NCI-H146 (cell line): ENCODE measurements around the gene WWOX.

ENCODE experiments used
- DNase-seq: peaks from one replicate; lab custom pipeline; 2025; lab: John Stamatoyannopoulos, UW

WWOX gene

DNA sequence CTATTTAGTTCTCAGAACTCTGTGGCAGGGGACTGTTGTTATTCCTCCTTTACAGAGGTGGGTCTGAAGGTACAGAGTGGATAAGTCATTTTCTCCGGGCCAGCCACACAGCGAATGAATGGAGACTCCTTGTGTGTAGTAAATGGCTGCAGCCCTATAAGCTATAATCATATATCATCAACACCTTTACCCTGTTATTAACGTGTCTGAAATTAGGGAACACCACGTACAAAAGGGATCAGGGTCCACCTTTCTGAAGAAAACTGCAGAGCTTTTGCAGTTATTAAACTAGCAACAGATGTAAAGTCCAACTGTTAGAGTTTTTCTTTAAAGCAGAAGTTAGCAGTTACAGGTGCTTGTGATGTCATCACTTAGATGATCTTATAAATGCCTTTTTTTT lies 804.4 kb downstream of the WWOX start:
- DNase-seq, result no peak

DNA sequence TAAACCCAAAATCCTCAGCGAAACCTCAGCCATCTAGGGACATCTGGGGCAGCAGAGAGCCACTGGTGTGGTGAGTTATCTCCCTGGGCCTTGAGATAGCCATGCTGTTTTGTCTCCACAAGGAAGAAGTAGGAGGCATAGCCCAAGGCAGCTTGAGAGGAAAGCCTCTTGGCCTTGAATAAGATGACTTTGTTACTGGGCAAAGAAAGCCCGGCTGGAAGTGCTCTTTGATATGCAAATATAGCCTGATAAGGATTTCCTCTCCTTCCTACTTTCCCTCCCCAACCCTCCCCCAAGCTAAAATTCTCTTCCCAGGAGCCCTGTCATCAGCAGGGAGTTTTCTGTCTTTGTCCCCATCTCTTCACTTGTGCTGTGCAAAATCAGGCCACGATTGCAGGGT lies 806.7 kb downstream of the WWOX start:
- no peak for DNase-seq

DNA sequence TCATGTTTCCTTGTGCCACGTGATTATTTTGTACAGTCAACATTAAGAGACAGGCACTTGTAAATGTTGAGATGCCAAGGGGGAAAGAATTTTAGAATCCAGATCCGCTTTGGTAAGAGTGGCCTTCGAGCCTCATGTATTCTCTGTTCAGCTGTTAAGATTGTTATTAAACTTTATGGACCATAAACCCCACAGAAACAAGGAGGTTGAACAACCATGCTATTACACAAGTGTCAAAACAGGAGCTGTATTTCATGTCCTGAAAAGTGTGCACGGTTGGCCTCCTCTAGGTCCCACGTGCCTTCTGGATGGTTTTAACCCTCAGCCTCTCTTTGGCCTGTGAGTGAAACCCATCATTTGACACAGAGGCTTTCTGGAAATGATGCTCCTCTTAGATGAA lies 809.8 kb downstream of the WWOX start:
- no peak for DNase-seq

DNA sequence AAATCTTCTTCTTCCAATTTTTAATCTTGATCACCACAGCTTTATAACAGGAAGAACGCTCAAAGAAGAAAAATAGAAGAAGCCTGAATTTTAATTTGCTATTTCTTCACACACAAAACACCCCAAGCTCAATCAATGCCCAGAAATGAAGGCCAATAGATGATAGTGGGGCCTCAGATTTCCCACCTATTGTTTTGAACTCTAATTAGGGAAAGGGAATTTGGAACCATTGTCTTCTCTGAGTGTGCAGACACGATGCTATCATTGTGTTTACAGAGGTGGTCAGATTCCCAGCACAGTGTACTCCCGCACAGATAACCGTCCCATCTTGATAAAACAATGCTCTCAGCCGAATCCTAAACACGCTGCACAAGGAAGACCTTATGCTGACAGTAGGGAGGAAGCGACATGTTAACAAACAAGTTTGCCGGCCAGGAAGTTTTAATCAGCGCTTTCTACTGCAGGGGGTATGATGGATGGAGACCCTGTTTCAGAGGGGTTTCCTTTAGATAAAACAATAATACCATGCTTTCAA lies 816.4 kb downstream of the WWOX start:
- peak; percentile 42 for DNase-seq

DNA sequence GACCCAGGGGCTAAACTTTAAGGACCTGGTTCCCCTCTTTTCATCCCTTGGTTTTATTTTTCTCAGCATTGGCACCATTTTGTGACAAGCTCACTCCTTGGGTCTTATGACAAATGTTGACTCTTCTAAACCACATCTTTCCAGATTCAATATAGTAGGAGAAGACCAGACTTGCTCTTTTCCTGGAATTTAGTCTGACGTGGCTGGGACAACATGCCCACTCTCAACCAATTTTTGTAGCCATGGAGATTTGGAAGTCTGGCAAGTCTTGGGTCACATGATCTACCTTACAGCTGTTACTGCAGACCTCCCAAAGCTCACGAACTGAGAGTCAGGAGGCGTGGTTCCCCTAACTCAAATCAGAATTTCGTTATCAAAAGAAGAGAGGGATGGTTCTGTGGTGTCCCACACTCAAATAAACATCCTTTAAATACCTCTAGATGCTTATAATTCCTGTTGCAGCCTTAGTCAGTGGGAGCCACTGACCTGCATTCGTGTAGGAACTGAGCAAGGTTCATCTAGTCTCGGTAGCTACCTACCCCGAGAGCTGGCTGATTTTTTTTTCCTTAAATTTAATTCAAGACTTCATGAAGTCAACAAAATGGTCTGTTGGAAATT lies 817.6 kb downstream of the WWOX start:
- DNase-seq, result no peak

DNA sequence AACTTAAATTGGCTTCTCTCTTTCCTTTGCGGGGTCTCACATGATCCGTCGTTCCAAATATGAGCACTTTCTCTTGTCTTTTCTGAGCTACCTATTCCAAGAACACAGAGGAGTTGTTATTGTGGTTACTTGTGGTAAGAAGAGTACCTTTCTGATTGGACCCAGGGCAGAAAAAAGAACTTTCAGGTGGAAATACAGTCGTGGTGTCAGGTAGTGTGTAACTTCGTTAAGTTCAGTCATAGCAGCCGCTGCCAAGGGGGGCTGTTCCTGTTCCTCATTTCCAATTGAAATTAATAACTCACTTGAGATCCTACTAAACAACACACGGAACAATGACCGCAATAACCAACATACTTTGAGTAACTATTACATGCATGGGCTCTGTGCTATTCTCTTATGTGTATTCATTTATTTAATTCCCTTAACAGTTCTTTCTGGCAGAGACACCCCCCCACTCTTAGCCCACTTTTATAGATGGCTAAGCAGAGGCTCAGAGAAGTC lies 819.4 kb downstream of the WWOX start:
- no peak for DNase-seq

DNA sequence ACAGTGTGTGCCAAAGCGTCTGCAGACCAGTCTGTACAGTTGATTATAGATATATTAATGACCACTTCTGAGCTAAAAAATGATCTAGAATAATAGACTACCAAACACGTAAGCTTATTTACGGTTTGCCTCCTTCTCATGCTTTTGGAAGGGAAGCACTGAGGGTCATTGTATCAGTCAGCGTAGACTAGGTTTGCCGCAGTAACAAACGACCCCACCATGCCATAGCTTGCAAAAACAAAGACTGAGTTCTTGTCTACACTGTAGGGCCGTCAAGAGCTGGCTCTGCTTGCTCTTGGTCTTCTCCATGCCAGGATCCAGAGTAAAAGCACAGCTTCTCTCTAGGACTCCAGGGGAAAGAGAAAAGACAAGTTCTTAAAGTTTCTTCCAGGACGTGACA lies 820.4 kb downstream of the WWOX start:
- no peak for DNase-seq

DNA sequence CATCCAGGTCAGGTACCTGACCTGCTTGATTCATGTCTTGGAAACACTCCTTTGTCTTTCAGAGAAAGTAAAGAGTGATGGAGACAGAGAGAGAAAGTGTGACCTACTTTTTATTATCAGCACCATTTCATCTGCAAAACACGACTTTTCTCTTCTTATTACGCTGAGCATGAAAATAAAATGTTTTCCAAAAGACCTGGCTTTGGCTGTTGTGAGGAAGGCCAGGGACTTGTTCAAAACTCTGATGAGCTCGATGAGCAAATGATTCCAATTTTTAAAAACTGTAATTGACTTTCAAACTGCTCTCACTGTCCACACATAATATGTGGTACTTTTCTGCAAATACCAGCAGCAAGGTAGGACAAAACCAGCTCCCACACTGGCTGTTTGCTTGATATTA lies 821.2 kb downstream of the WWOX start:
- no peak for DNase-seq

DNA sequence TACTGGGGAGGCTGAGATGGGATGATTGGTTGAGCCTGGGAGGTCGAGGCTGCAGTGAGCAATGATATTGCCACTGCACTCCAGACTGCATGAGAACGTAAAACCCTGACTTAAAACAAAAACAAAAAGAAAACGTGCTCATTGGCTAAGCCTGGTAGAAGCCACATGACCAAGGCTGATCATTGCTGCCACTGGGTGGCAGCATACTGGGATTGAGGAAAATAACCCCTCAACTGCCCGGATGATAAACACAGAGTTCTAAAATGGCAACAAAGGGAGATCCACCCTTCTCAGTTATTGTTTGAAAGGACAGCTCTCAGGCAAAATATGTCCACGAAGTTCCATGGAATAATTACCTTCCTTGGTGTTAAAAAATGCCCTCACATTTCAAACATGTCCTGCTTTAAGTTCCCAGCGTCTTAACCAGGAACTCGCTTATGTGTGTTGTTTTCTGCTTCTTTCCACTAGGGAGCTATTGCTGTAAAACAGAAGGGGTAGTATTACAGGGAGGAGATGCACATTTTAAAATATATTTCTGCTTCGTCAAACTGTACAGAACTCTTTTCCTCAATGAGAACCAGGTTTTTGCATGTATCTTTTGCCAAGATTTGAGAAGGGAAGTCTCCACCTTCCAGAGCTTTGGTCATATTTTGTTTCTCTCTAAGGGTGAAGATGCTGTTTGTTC lies 825.8 kb downstream of the WWOX start:
- no peak for DNase-seq

DNA sequence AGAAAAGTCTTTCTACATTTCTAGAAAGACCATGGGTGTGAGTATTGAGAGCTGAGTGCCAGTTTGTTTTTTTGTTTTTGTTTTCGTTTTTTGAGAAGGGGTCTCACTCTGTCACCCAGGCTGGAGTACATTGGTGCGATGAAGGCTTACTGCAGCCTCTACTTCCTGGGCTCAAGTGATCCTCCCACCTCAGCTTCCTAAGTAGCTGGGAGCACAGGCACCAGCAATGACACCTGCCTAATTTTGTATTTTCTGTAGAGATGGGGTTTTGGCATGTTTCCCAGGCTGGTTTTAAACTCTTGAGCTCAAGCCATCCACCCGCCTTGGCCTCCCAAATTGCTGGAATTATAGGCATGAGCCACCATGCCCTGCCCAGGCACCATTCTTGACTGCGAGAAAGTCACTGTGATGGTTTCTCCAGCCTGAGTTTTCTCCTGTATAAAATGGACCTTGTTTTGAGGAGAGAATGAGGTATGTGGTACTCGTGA lies 827.3 kb downstream of the WWOX start:
- no peak for DNase-seq

DNA sequence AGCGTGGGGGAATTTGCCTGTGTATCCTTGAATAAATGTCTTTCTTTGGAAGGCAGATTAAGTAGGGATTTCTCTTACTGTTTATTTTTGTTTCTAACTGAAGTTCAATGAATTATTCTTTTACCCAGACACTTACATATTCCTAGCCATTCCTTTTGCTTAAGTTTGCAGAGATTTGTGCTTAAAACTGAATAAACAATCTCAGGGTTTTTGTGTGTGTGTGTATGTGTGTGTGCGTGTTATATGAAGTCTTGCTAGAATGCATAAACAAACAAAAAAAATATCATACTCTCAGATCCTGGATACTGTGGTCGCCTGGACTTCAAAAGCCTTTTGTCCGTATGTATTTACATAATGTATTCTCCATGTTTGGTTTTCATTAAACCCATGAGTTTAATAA lies 828.3 kb downstream of the WWOX start:
- DNase-seq, result no peak

DNA sequence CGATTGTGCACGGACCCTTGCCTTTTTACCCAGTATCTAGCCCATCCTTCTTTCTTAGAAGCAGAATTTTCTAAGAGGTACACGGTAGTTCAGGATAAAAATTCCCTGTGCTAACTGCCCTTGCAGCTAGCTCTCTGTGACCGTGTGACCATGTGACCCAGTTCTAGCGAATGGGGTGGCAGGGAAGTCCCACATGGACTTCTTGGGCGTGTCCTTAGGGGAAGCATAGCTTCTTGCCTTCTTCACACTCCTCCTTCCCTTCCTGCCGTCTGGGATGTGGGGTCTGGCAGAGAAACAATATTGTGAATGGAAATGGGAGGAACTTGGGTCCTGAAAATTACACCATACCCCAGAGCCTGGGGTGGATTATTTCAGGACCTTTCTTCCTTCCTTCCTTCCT lies 830.4 kb downstream of the WWOX start:
- no peak for DNase-seq

DNA sequence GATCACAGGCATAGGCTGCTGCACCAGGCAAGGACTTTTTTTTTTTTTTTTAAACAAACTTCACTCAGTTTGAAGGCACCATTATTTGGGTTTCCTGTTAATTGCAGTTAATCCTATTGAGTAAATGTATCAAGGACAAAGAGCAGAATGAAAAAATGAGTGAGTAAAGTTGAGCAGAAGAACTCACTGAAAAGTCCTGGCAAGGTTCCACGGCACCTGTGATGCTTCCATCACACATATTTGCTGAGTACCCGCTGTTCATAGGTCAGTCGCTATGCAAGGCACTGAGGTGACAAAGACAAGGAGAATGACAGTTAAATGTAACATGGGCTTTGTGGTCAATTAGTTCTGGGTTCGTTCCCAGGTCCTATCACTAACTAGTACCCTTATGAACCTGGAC lies 831.1 kb downstream of the WWOX start:
- DNase-seq, result no peak

DNA sequence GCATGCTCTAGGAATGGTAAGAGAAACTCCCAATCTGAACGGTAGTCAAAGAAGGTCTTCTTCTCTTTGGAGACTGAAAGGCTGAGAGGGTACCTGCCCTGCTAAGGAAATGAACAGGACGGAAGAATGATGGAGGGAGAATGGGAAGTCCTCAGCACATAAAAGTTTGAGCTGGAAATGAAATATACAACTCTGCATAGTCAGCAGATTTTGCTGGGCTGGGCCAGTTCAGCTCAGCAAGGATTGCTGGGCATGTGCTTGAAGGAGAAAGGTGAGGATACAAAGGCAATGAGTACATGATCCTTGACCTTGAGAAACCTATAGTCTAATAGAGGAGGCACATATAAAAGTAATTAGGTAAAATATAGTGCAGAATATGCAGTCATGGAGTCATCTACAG lies 831.8 kb downstream of the WWOX start:
- DNase-seq, result no peak

DNA sequence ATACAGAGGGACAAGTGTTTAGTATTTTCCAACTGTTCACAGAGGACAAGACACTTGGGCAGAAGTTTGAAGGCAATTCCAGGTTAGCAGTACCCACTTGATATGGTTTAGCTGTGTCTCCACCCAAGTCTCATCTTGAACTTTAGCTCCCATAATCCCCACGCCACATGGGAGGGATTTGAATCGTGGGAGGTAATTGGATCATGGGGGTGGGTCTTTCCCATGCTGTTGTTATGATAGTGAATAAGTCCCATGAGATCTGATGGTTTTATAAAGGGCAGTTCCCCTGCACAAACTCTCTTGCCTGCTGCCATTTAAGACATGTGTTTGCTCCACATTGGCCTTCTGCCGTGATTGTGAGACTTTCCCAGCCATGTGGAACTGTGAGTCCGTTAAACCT lies 832.2 kb downstream of the WWOX start:
- DNase-seq, result no peak

DNA sequence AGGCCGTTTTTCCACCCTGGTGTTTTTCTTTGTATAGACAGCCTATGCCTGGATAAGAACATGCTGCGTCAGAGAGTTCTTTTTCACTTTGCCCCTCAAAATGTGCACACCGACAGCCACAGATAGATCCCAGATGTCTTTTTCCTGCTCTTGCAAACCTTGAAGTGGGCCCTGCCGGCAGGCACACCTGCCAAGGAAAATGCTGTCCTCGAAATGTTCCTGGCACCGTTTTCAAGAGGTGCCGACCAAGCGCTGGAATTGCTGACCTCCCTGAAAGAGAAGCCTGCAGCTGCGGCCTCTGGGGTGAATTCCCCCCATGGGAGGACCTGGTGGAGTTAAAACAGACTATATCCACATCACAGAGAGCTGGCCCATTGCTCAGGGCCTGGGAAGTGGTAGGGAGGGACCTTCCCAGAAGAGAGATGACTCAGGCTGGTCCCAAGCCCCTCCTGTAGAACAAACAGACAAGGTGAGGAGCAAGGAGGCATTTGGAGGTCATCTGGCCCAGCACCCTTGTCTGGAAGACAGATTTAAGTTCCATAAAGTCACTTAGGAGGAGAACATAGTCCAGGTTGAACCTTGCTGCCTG lies 833.0 kb downstream of the WWOX start:
- no peak for DNase-seq

DNA sequence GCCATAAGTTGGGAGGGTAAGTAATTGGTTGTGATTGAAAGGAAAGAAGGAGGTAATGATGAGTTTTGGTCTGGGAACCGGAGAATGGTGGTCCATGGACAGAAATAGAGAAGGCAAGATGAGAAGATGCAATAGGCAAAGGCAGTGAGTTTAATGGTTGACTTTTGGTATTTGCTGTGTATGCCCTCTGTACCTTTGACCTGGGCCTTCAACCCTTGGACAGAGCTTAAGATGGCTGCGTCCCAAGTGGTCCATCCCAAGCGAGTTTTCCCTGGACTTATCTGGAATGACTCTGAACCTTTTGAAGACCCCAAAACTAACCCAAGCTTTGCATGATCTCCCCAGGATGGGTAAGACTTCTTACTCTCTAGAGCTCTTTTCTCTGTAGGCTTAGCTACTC lies 836.6 kb downstream of the WWOX start:
- DNase-seq, result no peak

DNA sequence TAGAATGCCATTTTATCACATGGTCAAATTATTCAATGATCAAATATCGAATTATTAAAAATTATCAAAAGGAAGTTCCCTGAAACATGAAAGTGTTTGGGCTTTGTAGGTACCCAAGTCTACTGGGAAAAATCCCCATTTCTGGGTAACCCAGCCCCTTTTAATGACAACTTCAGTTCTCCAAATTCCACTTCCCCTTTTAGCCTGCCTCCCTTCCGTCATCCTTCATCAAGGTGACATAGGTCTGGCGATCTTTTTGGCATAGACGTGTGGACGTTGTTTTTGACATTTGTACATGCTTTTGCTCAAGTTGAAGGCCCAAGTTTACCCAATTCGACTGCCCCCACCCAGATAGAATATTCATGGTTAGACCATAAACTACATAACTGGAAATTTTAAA lies 840.1 kb downstream of the WWOX start:
- DNase-seq, result no peak

DNA sequence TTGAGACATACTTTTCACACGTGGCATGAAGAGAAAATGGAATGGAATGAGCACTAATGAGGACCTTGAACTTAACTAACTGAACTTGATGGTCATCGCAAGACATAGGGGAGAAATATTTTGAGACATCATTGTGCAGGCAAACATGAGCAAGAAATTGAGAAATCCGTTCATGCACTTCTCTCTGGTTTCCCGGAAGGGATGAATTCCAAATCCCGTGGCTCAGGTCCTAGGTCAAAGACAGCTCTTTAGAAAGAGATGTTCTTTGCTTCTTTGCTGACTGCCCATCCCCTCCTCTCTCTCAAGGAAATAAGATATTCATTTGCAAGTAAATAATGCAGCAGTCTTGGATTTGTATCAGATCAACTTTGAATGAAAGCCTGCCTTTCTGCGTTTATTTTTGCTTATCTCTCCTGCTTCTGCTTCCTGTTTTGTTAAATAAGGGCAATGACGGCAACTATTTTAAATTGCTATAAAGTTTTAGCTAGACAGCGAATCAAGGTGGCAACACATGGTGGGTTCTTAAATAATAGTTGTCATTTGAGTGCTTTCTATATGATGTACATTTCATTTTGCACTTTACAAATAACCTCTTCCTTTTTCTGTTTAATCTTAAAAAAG lies 843.3 kb downstream of the WWOX start:
- DNase-seq, result no peak

DNA sequence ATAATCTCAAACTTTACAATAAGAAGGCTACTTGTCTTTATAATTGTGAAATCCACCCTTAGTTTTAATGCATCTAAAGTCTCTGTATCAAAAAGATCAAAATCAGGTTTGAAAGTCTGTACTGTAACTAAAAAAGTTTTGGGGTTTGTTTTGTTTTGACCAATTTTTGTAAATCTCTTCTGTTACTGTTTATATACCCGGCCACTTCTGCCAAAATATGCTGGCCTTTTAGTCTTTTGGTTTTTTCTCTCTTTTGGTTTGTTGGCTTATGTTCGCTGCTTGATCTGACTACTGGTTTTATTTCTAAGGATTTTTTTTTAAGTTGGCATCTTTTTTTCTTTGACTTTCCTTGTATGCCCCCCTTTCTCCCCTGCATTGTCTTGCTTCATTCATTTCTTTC lies 845.9 kb downstream of the WWOX start:
- no peak for DNase-seq

DNA sequence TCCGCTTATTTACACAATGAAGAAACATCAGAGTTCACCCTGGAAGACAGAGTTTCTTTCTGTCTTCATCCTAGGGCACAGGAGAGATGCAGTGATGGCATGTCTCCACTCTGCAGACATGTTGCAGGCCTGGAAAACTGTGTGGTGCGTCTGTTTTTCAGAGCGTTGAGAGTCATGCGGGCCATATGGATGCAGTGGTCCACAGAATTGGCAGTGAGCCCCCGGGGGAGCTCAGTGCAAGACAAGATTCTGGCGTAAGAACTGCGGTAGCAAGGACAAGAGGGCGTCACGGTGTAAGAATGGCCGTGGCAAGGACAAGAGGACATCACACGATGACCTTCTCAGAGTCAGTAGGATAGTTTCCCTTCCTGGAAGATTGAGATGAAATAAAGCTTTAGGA lies 847.1 kb downstream of the WWOX start:
- no peak for DNase-seq

DNA sequence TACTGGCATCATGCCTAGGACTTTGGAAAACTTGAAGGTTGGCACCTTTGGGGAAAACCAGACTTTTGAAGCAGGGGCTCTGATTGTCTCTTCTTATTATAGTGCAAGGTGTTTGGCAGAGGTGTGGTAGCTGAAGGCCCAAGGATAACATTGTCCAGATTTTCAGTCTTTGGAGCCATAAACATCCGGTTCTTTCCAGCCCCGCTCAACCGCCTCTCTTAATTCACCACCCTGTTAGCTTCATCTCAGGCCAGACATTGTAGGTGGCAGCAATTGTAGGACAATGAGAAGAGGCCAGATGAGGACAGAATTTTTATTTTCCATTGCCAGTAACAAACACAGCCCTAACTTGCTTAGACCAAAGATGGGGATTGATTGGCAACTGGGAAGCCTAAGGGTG lies 851.3 kb downstream of the WWOX start:
- no peak for DNase-seq

DNA sequence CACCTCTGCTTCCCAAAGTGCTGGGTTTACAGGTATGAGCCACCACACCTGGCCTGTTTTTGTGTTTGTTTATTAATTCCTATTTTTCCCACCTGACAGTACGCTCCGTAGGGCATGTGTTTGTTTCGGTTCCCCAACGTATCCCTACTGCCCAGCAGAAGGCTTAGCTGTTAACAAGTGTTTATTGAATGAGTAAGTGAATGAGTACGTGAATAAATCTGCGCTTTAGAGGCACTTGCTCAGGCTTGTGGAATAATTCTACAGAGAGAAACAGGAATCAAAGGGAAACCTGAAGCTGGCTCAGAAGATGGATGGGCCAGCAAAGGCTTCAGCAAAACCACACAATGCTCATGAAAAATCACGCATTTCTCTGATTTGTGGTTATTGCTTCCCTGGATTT lies 853.2 kb downstream of the WWOX start:
- DNase-seq, result no peak
